ENCODE data around the gene ABCA6. TPM values are rescaled to one million over a fixed set of nuclear protein-coding genes. Genes with fewer than 3 reads are reported as not detected.

The ABCA6 gene, protein sequence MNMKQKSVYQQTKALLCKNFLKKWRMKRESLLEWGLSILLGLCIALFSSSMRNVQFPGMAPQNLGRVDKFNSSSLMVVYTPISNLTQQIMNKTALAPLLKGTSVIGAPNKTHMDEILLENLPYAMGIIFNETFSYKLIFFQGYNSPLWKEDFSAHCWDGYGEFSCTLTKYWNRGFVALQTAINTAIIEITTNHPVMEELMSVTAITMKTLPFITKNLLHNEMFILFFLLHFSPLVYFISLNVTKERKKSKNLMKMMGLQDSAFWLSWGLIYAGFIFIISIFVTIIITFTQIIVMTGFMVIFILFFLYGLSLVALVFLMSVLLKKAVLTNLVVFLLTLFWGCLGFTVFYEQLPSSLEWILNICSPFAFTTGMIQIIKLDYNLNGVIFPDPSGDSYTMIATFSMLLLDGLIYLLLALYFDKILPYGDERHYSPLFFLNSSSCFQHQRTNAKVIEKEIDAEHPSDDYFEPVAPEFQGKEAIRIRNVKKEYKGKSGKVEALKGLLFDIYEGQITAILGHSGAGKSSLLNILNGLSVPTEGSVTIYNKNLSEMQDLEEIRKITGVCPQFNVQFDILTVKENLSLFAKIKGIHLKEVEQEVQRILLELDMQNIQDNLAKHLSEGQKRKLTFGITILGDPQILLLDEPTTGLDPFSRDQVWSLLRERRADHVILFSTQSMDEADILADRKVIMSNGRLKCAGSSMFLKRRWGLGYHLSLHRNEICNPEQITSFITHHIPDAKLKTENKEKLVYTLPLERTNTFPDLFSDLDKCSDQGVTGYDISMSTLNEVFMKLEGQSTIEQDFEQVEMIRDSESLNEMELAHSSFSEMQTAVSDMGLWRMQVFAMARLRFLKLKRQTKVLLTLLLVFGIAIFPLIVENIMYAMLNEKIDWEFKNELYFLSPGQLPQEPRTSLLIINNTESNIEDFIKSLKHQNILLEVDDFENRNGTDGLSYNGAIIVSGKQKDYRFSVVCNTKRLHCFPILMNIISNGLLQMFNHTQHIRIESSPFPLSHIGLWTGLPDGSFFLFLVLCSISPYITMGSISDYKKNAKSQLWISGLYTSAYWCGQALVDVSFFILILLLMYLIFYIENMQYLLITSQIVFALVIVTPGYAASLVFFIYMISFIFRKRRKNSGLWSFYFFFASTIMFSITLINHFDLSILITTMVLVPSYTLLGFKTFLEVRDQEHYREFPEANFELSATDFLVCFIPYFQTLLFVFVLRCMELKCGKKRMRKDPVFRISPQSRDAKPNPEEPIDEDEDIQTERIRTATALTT (N-terminal part only)
- total RNA-seq = 19.3 and 21.1 TPM in 2 replicates

DNA sequence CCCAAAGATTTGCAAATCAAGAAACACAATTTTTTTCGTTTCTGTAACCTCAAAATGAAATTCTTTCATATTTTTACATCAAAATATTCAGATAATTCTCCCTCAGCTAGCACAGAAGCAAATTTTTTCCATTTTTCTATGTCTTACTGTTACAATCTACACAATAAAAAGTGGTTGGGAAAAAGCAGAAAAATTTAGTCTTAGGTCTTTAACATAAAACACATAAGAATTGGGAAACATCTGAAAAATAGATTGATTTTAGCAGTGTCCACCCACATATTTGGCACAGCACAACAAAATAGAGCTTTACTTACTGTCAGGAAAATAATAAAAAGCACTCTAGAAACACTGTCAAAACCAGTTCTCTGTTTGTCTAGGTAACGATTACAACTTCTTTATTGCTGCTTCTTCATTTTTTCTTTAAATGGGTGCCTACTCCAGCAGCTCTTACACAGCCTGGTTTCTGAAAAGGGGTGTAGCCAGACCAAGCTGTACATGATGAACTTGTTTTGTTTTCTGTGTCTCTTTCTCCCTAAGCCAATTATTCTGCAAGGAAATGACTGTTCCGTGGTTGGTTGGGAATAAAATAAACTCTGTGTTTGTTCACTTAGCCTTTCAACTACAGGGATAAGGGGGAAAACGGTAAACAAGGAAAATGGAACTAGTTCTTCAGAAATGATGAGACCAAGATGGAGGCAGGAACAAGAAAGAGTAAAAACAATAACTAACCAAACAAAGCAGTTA lies at the start of gene ABCA6:
Gene ABCA6 (minus strand): TSS at position 465 of the 744 bp plus-strand sequence. CDS start 1,192 bp downstream, outside the sequence.

DNA sequence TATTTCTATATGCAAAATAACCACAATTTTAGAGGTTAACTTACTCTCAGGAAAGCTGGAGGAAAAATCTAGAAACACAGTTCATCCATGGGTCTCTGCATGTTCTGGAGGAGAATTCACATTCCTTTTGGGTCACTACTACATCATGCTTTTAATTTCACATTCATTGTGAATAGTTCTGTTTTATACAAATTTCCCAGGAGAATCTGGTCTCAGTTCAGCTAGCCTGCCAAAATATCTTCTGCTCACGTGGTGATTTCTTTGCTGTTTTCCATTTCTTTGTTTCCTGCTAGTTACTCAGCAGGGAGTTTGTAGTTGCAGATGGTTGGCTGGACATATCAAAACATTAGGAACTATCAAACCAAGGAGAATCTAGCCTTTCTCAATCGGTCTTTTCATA lies 80.9 kb downstream of the ABCA6 start, which contains the start of gene ABCA9:
Gene ABCA9 (minus strand): TSS at position 106 of the 400 bp plus-strand sequence. CDS start 9,801 bp downstream, outside the sequence.

Other genes with a start within 250 kb of the ABCA6 start
- under 0.01 and 0.25 TPM in 2 replicates for gene ABCA8, start 186.5 kb downstream of the ABCA6 start, total RNA-seq
- 2.4 and 3.4 TPM in 2 replicates for gene ABCA9, start 81.0 kb downstream of the ABCA6 start, total RNA-seq
- gene ABCA10, start 86.9 kb upstream of the ABCA6 start, total RNA-seq = 0.65 and 1.2 TPM in 2 replicates
- 13.6 and 18.6 TPM in 2 replicates for gene ABCA5, start 185.2 kb upstream of the ABCA6 start, total RNA-seq

All from bladder microvascular endothelial cell (primary cell).